ENCODE results near the gene METTL22.
A peak's percentile ranks its signal among the peaks of the same experiment; 100 is the strongest.

METTL22 gene

DNA sequence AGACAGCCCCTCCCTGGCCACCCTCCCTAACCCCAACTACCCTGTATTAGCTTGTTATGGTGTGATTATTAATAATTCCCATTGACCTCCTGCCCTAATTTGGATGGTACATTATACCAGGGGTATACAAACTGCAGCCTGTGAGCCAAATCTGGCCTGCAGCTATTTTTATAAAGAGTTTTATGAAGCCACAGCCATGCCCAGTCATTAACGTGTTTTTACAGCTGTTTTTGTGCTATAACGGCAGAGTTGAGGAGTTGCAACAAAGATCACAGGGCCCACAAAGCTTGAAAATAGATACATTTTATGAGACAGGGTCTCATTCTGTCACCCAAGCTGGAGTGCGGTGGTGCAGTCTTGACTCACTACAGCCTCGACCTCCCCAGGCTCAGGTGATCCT is 6.0 kb downstream of the METTL22 start:
- H3K79me2 ChIP-seq (ENCODE audit: insufficient read depth, low read length): peaks cover 18% of the 10 kb centered on the region
- H3K9me2 ChIP-seq (replicated peaks; ENCODE audit: low read depth, low read length): no peaks in the 10 kb centered on the region
- peaks cover 17% of the 10 kb centered on the region; the same call in 1 of the 2 replicates for H3K36me3 ChIP-seq (ENCODE audit: insufficient read depth, low read length)
- peaks cover 9% of the 10 kb centered on the region for H4K20me1 ChIP-seq (ENCODE audit: insufficient read depth, low read length, poor library complexity, severe bottlenecking)
- H3K9me3 ChIP-seq (ENCODE audit: insufficient read depth, low read depth, low read length): no peaks in the 10 kb centered on the region
- H3K4me2 ChIP-seq (ENCODE audit: low read depth, low read length, poor library complexity, severe bottlenecking): peak overlapping the region; percentile 34
- no peak overlapping the region for H2AFZ ChIP-seq (ENCODE audit: low read length)
- TF ChIP-seq CTCF (conservative IDR thresholded peaks at IDR 0.05; ENCODE audit: low read length): no peak
- TF ChIP-seq EZH2phosphoT487 (IDR thresholded peaks at IDR 0.05; ENCODE audit: borderline replicate concordance): no peak
- no peak overlapping the region for H3K9ac ChIP-seq (ENCODE audit: low read depth, low read length, poor library complexity, severe bottlenecking)
- H3K4me1 ChIP-seq (ENCODE audit: insufficient read depth, low read length, poor library complexity, severe bottlenecking): peaks cover 6% of the 10 kb centered on the region
- H3F3A ChIP-seq (ENCODE audit: low read depth): no peaks in the 10 kb centered on the region
- H3K4me3 ChIP-seq (ENCODE audit: low read length, poor library complexity, severe bottlenecking): no peak overlapping the region
- H3K27me3 ChIP-seq (ENCODE audit: insufficient read depth, low read length, poor library complexity, severe bottlenecking): no peaks in the 10 kb centered on the region

DNA sequence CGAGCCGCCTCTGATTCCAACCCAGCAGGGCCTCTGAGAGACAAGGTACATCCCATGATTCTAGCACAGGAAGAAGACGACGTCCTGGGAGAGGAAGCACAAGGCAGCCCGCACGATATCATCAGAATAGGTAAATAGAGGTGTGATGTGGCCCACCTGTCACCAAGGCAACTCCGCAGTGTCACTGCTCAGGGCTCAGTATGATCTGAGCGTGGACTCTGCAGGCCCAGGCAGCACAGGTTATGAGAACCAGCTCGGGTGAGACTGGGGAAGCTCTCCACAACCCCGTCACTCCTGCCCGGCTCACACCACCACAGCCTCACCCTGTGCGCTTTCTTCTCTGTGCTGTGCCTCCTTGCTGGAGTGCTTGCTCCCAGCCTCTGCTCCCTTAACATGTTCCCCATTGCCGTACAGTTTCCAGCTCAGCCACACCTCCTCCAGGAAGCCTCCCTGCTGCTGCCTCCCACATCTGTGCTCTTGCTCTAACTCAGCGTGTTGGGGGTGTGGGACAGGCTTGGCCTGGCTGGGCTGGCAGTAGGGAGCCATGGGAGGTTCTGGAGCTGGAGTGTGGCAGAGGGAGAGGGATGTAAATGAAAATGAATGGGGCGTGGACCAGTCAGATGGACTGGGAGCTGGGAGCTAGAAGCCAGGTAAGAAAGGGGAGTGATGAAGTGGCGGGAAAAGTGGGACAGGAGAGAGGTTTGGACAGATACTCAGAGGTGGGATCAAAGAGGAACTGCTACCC is 7.7 kb downstream of the METTL22 start:
- Histone ChIP-seq H3K9me3 (ENCODE audit: insufficient read depth, low read depth, low read length) (no peaks in the 10 kb centered on the region), H3K4me1 (ENCODE audit: insufficient read depth, low read length, poor library complexity, severe bottlenecking) (no peaks in the 10 kb centered on the region), H3K79me2 (ENCODE audit: insufficient read depth, low read length) (0 out of 2 replicates have a peak, but pooled peaks cover under 1% of the 10 kb centered on the region), H3K9ac (ENCODE audit: low read depth, low read length, poor library complexity, severe bottlenecking) (no peak overlapping the region), H3K36me3 (ENCODE audit: insufficient read depth, low read length) (peaks cover 17% of the 10 kb centered on the region; the same call in 1 of the 2 replicates), H4K20me1 (ENCODE audit: insufficient read depth, low read length, poor library complexity, severe bottlenecking) (peaks cover 6% of the 10 kb centered on the region), H3K27me3 (ENCODE audit: insufficient read depth, low read length, poor library complexity, severe bottlenecking) (no peaks in the 10 kb centered on the region), H2AFZ (ENCODE audit: low read length) (no peak overlapping the region), H3F3A (ENCODE audit: low read depth) (no peaks in the 10 kb centered on the region), H3K9me2 (replicated peaks; ENCODE audit: low read depth, low read length) (no peaks in the 10 kb centered on the region), H3K4me2 (ENCODE audit: low read depth, low read length, poor library complexity, severe bottlenecking) (no peak overlapping the region), H3K4me3 (ENCODE audit: low read length, poor library complexity, severe bottlenecking) (no peak overlapping the region)
- TF ChIP-seq EZH2phosphoT487 (IDR thresholded peaks at IDR 0.05; ENCODE audit: borderline replicate concordance) (no peak), CTCF (conservative IDR thresholded peaks at IDR 0.05; ENCODE audit: low read length) (no peak)

- H3F3A ChIP-seq (ENCODE audit: low read depth): no peaks in the 10 kb centered on the region
- no peaks in the 10 kb centered on the region for H3K79me2 ChIP-seq (ENCODE audit: insufficient read depth, low read length)
- H3K4me1 ChIP-seq (ENCODE audit: insufficient read depth, low read length, poor library complexity, severe bottlenecking): no peaks in the 10 kb centered on the region
- no peaks in the 10 kb centered on the region for H3K9me2 ChIP-seq (replicated peaks; ENCODE audit: low read depth, low read length)
- H4K20me1 ChIP-seq (ENCODE audit: insufficient read depth, low read length, poor library complexity, severe bottlenecking): no peaks in the 10 kb centered on the region
- no peaks in the 10 kb centered on the region for H3K9me3 ChIP-seq (ENCODE audit: insufficient read depth, low read depth, low read length)
- H3K4me3 ChIP-seq (ENCODE audit: low read length, poor library complexity, severe bottlenecking): no peak overlapping the region
- no peak overlapping the region for H3K9ac ChIP-seq (ENCODE audit: low read depth, low read length, poor library complexity, severe bottlenecking)
- no peaks in the 10 kb centered on the region for H3K27me3 ChIP-seq (ENCODE audit: insufficient read depth, low read length, poor library complexity, severe bottlenecking)
- TF ChIP-seq EZH2phosphoT487 (IDR thresholded peaks at IDR 0.05; ENCODE audit: borderline replicate concordance) (no peak), CTCF (conservative IDR thresholded peaks at IDR 0.05; ENCODE audit: low read length) (no peak)
- H3K36me3 ChIP-seq (ENCODE audit: insufficient read depth, low read length): peaks cover 17% of the 10 kb centered on the region; the same call in 1 of the 2 replicates
- no peak overlapping the region for H2AFZ ChIP-seq (ENCODE audit: low read length)
- H3K4me2 ChIP-seq (ENCODE audit: low read depth, low read length, poor library complexity, severe bottlenecking): no peak overlapping the region
These were observed 8.9 kb downstream of the METTL22 start for GRCh38 chr16:8630255-8630953.

Measured in Loucy (cell line).